HK-2 (cell line): ENCODE data around the gene B4GALNT3.

ENCODE experiments used
- DNase-seq: peaks from one replicate; pipeline ENCODE4 v3.0.0-alpha.2; 2018; ENCODE audit not compliant: unreplicated experiment

Gene B4GALNT3

GRCh38 chr12:508795-509194 is 49.1 kb downstream of the B4GALNT3 start:
- DNase-seq: peak; percentile 35

GRCh38 chr12:509500-509899 is 49.8 kb downstream of the B4GALNT3 start:
- peak; percentile 63 for DNase-seq

GRCh38 chr12:510071-510825 is 50.5 kb downstream of the B4GALNT3 start:
- DNase-seq: peak; percentile 46

GRCh38 chr12:512933-513332 is 53.2 kb downstream of the B4GALNT3 start:
- no peak for DNase-seq

GRCh38 chr12:513446-513845 is 53.7 kb downstream of the B4GALNT3 start:
- DNase-seq: no peak

- DNase-seq: no peak
Observed at GRCh38 chr12:517538-517937, 57.8 kb downstream of the B4GALNT3 start.

- DNase-seq: no peak
Observed at GRCh38 chr12:520119-520518, 60.4 kb downstream of the B4GALNT3 start.

- DNase-seq: no peak
Observed at GRCh38 chr12:522692-523378, 63.1 kb downstream of the B4GALNT3 start.

- no peak for DNase-seq
Observed at GRCh38 chr12:524167-524951, 64.6 kb downstream of the B4GALNT3 start.

GRCh38 chr12:526089-526488 is 66.3 kb downstream of the B4GALNT3 start:
- DNase-seq: no peak

- no peak for DNase-seq
Observed at GRCh38 chr12:527241-527640, 67.5 kb downstream of the B4GALNT3 start.

- DNase-seq: no peak
Observed at GRCh38 chr12:527729-528128, 68.0 kb downstream of the B4GALNT3 start.

- no peak for DNase-seq
Observed at GRCh38 chr12:530308-530707, 70.6 kb downstream of the B4GALNT3 start.

GRCh38 chr12:530821-531220 is 71.1 kb downstream of the B4GALNT3 start:
- DNase-seq: no peak

- DNase-seq: no peak
Observed at GRCh38 chr12:531951-532585, 72.3 kb downstream of the B4GALNT3 start.

GRCh38 chr12:532908-533565 is 73.3 kb downstream of the B4GALNT3 start:
- peak; percentile 49 for DNase-seq

- no peak for DNase-seq
Observed at GRCh38 chr12:533718-534117, 74.0 kb downstream of the B4GALNT3 start.

- DNase-seq: no peak
Observed at GRCh38 chr12:534216-534615, 74.5 kb downstream of the B4GALNT3 start.

- no peak for DNase-seq
Observed at GRCh38 chr12:535396-535795, 75.7 kb downstream of the B4GALNT3 start.

GRCh38 chr12:536751-537245 is 77.1 kb downstream of the B4GALNT3 start:
- DNase-seq: no peak

GRCh38 chr12:537772-538171 is 78.0 kb downstream of the B4GALNT3 start:
- DNase-seq: no peak
